Parathyroid adenoma (tissue), 2 donors: ENCODE results near the gene AGPAT4.

Experiments
- H2AFZ ChIP-seq: fragments of 300-600 bp; sonication (generic); one replicate; pipeline ENCODE4 v1.7.0; 2017; ENCODE audit warnings: antibody characterized with exemption, mild to moderate bottlenecking
- H3K27ac ChIP-seq: fragments of 300-600 bp; sonication (generic); one replicate; pipeline ENCODE4 v1.7.0; 2017
- H3K27me3 ChIP-seq: fragments of 300-600 bp; sonication (generic); one replicate; pipeline ENCODE4 v1.7.0; 2017; ENCODE audit warnings: low read length; ENCODE audit not compliant: control insufficient read depth, insufficient read depth
- H3K36me3 ChIP-seq: fragments of 300-600 bp; sonication (generic); one replicate; pipeline ENCODE4 v1.7.0; 2017; ENCODE audit warnings: low read length; ENCODE audit not compliant: control insufficient read depth, insufficient read depth
- H3K4me1 ChIP-seq: fragments of 300-600 bp; sonication (generic); one replicate; pipeline ENCODE4 v1.7.0; 2017; ENCODE audit warnings: control low read depth
- H3K4me2 ChIP-seq: fragments of 300-600 bp; sonication (generic); one replicate; pipeline ENCODE4 v1.7.0; 2017; ENCODE audit warnings: low read length
- H3K4me3 ChIP-seq: fragments of 300-600 bp; sonication (generic); one replicate; pipeline ENCODE4 v1.7.0; 2017; ENCODE audit warnings: low read depth, low read length
- H3K79me2 ChIP-seq: fragments of 300-600 bp; sonication (generic); one replicate; pipeline ENCODE4 v1.7.0; 2017; ENCODE audit warnings: control low read depth
- H3K9ac ChIP-seq: fragments of 300-600 bp; sonication (generic); one replicate; pipeline ENCODE4 v1.7.0; 2017; ENCODE audit warnings: mild to moderate bottlenecking
- H3K9me3 ChIP-seq: fragments of 300-600 bp; sonication (generic); one replicate; pipeline ENCODE4 v1.7.0; 2017; ENCODE audit warnings: low read length; ENCODE audit not compliant: control insufficient read depth
- CTCF ChIP-seq: fragments of 300-600 bp; sonication (generic); IDR thresholded peaks from one replicate; pipeline ENCODE4 v1.7.0; 2017; ENCODE audit warnings: antibody characterized with exemption, mild to moderate bottlenecking
- donor health status: primary hyperparathyroidism.

The AGPAT4 gene

GRCh38 chr6:161150566-161150965, 123.3 kb downstream of the AGPAT4 start:
- H3K4me3 ChIP-seq = no peak overlapping the region
- no peak overlapping the region for H3K4me2 ChIP-seq
- no peak overlapping the region for H2AFZ ChIP-seq
- no peaks in the 10 kb centered on the region for H3K27me3 ChIP-seq
- H3K4me1 ChIP-seq = no peaks in the 10 kb centered on the region
- H3K79me2 ChIP-seq = no peaks in the 10 kb centered on the region
- no peaks in the 10 kb centered on the region for H3K9me3 ChIP-seq
- TF ChIP-seq CTCF = no peak
- H3K27ac ChIP-seq = no peak overlapping the region
- no peak overlapping the region for H3K9ac ChIP-seq
- H3K36me3 ChIP-seq = no peaks in the 10 kb centered on the region

DNA sequence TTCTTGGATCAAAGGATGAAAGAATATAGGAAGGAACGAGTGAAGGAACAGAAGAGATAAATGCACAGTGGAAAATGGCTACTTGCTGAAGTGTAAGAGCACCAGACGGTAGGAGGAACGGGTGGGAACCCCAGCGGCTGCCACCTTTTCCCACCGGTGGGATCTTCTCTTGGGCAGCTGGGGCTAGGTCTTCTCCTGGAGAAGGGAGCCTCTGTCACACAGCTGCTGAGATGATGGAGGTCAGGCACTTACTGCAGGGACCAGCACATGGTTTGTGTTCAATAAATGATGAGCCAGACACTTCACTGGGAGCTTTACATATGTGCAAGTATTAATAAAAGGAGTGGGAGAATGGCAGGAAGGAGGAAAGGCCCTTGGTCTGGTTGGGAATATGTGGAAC, 123.7 kb downstream of the AGPAT4 start:
- H2AFZ ChIP-seq = no peak overlapping the region
- no peak for TF ChIP-seq CTCF
- no peak overlapping the region for H3K9ac ChIP-seq
- H3K36me3 ChIP-seq = no peaks in the 10 kb centered on the region
- no peak overlapping the region for H3K4me2 ChIP-seq
- H3K27ac ChIP-seq = no peak overlapping the region
- no peaks in the 10 kb centered on the region for H3K79me2 ChIP-seq
- H3K4me1 ChIP-seq = no peaks in the 10 kb centered on the region
- no peak overlapping the region for H3K4me3 ChIP-seq
- H3K9me3 ChIP-seq = no peaks in the 10 kb centered on the region
- no peaks in the 10 kb centered on the region for H3K27me3 ChIP-seq

DNA sequence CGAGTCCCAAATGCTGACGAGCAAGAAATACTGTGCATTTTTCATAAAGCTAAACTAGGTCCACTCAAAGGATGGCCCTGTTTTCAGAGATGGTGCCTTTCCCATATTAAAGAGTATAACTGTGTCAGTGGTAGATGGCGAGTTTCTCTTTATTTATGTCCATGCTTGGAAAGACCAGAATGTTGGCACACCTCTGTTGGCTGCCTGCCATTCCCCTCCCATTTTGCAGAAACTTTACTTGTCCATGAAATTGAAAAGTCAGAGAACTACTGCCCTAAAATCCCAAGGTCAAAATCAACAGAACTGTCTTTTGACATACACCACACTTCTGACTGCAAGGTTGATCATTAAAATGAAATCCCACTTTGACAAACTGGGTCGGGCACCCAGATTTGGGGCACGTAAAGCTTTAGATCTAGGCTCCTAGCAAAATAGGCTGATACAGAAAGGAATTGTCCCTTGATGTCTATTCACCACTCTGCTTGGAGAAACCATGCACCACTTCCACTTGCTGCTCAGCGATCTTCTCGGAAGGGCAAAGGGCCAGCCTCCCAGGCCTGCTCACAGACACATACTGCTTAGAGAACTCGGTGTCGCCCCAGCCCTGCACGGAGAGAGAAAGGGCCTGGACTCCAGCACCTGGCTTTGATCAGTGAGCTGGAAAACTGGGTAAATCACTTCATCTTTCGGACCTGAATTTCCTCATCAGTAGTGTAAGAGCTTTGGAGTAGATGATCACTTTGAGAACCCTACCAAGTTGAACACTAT, 130.0 kb downstream of the AGPAT4 start:
- Histone ChIP-seq H3K9ac (no peak overlapping the region), H3K4me2 (no peak overlapping the region), H3K36me3 (no peaks in the 10 kb centered on the region), H3K27ac (no peak overlapping the region), H3K4me3 (no peak overlapping the region), H3K9me3 (no peaks in the 10 kb centered on the region), H3K79me2 (no peaks in the 10 kb centered on the region), H3K4me1 (no peaks in the 10 kb centered on the region), H2AFZ (no peak overlapping the region), H3K27me3 (no peaks in the 10 kb centered on the region)
- TF ChIP-seq CTCF = no peak

DNA sequence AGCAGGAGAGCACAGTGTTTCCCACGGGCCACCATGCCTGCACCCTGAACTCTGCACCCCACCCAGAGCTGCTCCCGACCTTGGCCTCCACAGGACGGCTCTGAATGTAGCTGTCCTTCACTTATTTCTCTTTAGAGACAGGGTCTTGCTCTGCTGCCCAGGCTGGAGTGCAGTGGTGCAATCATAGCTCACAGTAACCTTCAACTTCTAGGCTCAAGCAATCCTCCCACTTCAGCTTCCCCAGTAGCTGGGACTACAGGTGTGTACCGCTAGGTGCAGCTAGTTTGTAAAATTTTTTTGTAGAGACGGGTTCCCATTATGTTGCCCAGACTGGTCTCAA, 130.9 kb downstream of the AGPAT4 start:
- H3K36me3 ChIP-seq = no peaks in the 10 kb centered on the region
- H3K79me2 ChIP-seq = no peaks in the 10 kb centered on the region
- no peak overlapping the region for H3K4me2 ChIP-seq
- H2AFZ ChIP-seq = no peak overlapping the region
- no peak overlapping the region for H3K9ac ChIP-seq
- no peaks in the 10 kb centered on the region for H3K27me3 ChIP-seq
- no peaks in the 10 kb centered on the region for H3K4me1 ChIP-seq
- no peaks in the 10 kb centered on the region for H3K9me3 ChIP-seq
- no peak overlapping the region for H3K27ac ChIP-seq
- no peak overlapping the region for H3K4me3 ChIP-seq
- TF ChIP-seq CTCF = no peak

DNA sequence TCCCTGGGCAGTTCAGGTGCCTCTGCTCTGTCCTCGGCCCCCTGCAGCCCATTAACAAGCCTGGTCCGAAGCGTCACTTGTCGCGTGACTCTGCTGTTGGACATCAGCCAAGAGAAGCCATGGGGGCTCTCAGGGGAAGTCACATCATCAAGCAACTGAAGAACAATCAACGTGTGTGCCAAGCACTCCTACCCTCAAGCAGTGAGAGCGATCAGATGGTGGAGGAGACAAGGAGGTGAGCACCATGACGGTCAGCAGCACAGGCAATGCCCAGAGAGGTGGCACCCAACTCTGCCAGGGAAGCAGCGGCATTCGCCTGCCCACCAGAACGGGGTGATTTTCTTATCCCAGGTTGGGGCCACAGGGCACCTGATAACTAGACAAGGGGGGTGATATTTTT, 132.7 kb downstream of the AGPAT4 start:
- Histone ChIP-seq H3K9me3 (no peaks in the 10 kb centered on the region), H3K27me3 (no peaks in the 10 kb centered on the region), H3K9ac (no peak overlapping the region), H2AFZ (no peak overlapping the region), H3K27ac (no peak overlapping the region), H3K4me3 (no peak overlapping the region), H3K4me1 (no peaks in the 10 kb centered on the region), H3K79me2 (no peaks in the 10 kb centered on the region), H3K4me2 (no peak overlapping the region), H3K36me3 (no peaks in the 10 kb centered on the region)
- no peak for TF ChIP-seq CTCF
